Stimulated activated CD8-positive, alpha-beta memory T cell treated with anti-CD3 and anti-CD28 coated beads, Interleukin-15, amount 100 ng/mL, for 24 hours (primary cell): ENCODE data around the gene TBX21.
"Not testable (repeated sequence)": the region's sequence is repeated elsewhere in the genome, so short reads cannot be mapped to it uniquely, and the experiment has no call there.

Experiments
- DNase-seq: peaks from one replicate; pipeline ENCODE4 v3.0.0-alpha.2; 2020; ENCODE audit warnings: low read depth

Gene TBX21

DNA sequence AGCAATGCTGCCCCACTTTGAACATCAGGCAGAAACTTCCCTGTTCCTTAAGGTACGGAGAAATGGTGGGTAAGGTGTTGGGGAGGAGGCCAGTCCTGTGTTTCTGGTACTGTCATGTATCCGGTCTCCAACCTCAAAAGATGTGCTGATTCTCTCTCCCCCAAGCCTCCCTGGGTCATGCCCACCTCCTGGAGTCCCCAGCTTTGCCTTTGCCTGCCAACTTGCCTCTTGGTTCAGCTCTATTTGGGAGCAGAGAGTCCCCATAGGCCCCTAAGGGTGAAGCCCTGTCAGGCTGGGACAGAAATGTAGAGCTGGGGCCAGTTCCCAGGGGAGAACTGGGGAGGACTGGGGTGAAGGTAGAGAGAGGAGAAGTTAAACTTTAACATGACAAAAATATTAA lies 1.6 kb upstream of the TBX21 start:
- no peak for DNase-seq

DNA sequence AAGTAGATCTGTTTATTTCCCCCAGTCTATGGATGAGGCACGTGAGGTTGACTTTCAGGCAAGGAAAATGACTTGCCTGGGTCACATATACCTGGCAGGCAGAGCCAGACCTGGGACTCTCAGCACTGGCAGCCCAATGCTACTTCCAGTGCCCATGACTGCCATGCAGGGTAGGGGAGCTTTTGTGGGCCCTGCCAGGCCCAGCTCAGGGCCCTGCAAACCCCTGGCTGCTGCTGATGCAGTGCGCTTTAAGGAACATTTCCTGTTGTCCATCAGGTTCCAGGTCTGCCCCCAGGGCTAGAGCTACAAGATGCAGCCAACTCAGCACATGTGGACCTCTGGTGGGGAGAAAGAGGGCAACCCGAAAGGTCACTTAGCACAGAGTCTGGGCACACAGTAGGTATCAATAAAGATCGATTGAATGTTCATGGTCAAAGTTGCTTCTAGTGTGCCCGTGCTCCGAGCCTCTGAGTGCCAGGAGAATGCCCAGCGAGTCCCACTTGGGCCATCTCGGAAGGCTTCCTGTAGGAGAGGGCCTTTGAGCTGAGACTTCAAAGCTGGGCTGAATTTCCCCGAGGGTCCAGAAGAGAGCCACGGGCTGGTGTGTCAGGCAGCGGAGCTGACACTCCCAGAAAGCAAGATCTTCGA lies 513 bp upstream of the TBX21 start:
- no peak for DNase-seq

DNA sequence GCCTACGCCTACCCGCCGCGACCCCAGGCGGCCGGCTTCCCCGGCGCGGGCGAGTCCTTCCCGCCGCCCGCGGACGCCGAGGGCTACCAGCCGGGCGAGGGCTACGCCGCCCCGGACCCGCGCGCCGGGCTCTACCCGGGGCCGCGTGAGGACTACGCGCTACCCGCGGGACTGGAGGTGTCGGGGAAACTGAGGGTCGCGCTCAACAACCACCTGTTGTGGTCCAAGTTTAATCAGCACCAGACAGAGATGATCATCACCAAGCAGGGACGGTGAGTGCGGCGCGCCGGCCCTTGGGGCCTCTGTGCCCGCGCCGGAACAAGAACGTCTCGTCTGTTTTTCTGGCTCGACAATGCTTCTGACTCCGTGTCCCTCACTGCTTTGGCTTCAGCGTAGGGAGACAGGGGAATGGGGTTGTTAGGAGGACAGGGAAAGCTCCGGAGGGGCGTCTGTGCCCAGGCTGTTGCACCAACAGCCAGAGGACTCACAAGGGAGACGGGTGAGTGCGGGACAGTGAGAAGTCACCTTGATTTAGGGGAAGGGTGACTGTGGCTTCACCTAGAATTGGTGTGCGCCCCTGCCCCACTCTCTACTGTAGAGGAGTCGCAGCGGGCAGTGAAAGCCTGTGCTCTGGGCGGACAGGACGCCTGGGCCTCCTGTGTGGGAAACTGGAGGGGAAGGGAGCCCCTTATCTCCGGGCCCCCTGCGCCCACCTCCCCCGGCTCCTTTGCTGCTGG lies 806 bp downstream of the TBX21 start:
- DNase-seq: no peak

DNA sequence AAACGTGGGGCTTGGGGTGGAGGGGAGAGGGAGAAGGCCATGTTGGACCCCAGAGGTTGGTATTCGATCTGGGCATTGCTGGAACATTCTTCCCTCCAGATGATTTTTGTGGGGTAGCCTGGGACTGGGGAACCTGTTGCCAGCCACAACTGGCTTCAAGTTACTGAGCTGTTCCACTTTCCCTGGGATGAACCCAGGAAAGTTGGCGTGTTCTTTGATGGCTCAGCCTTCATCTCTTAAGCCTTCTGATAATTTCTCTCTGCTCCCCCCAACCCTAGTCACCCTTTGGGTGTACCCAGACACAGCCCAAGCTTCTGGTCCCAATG lies 2.1 kb downstream of the TBX21 start:
- DNase-seq: no peak

DNA sequence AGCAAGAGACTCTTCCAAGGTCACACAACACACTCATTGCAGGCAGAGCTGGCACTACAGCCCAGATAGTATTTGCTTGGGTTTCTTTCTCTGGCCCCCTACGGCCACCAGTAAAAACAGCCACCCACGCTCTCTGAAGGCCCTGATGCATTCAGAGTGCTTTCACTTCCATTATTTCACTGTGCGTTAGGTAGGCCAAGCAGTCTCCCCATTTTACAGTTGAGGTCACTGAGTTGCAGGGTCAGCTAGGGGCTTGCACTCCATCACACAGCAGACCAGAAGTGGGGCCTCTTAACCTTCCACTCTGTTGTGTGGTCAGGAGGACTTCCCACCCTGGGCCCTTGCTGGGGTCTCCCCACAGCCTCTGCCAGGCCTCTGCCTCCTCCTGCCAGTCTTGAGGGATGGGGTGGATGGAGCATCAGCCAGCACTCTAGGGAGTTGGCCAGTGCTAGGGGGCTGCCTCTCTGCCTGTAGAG lies 2.5 kb downstream of the TBX21 start:
- DNase-seq: no peak

DNA sequence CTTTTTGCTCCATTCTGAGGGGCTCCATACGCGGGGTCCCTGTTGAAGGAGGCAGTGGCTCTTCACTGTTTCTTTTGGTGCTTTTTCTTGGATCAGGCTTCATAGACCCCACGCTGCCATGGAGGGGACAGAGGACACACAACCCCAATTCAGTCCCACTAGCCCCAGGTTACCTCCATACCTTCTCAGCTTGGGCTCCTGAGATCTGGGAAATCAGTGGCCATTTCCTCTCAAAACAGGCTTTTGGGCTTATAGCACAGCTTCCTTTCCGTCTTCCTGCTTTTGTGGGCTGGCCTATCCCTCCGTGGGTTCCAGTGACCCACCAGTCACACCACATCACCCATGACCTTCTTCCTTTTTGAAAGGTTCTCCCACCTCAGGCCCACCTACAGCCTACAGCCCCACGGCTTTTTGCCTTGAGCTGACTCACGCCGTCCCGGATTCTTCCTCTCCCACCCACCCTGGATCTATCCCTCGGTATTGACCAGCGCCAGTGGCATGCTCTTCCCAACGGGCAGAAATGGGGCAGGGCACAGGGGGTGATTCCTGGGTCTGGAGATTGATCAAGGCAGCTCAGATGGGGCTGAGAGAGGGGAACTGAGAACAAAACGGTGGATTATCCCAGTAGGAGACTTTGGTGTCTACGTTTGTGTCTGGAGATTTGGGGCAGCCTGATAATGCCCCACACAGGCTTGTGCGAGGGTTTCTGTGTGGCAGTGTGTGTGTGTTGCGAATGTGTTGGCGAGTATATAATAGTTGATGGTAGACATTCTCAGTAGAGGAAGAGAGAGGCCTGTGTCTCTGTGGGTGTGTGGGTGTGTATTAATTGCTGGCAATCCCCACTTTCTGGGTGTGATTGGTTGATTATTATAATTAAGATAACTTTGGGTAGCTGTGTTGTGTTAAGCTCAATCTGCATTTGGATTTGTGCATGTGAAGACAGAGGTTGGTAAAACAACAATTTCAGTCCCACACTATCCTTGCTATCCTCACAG lies 3.8 kb downstream of the TBX21 start:
- no peak for DNase-seq

DNA sequence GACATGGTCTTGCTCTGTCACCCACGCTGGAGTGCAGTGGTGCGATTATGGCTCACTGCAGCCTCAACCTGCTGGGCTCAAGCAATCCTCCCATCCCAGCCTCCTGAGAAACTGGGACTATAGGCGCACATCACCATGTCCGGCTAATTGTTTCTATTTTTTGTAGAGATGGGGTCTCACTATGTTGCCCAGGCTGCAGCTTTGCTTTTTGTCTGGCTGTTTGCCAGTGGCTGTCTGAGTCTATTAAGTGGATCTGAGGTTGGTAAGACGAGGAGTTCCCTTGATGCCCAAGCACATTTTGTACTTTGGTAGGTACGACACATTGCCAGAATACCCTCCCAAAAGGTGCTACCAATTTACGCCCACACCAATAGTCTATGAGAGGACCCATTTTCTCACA lies 5.1 kb downstream of the TBX21 start:
- DNase-seq: no peak

DNA sequence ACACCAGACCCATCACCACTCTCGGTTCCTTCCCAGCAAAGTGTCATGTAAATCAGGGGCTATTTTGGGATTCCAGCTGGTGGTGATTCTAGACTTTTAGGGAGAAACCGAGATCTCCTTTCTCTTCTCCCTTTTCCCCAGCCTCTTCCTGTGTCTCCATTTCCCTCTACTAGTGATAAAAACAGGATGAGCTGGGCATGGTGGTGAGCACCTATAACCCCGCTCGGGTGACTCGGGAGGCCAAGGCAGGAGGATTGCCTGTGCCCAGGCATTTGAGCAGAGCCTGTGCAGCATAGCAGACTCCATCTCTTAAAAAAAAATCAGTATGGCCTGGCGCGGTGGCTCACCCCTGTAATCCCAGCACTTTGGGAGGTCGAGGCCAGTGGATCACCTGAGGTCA lies 6.1 kb downstream of the TBX21 start:
- no peak for DNase-seq

DNA sequence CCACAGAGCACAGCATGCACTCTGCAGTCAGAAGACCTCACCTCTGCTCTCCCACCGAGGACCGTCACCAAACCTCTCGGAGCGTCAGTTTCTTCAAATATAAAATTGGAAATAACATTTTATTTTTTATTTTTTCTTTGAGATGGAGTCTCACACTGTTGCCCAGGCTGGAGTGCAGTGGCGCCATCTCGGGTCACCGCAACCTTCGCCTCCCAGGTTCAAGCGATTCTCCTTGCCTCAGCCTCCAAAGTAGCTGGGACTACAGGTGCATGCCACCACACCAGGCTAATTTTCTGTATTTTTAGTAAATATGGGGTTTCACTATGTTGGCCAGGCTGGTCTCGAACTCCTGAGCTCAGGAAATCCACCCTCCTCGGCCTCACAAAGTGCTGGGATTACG lies 6.9 kb downstream of the TBX21 start:
- not testable (repeated sequence) for DNase-seq

DNA sequence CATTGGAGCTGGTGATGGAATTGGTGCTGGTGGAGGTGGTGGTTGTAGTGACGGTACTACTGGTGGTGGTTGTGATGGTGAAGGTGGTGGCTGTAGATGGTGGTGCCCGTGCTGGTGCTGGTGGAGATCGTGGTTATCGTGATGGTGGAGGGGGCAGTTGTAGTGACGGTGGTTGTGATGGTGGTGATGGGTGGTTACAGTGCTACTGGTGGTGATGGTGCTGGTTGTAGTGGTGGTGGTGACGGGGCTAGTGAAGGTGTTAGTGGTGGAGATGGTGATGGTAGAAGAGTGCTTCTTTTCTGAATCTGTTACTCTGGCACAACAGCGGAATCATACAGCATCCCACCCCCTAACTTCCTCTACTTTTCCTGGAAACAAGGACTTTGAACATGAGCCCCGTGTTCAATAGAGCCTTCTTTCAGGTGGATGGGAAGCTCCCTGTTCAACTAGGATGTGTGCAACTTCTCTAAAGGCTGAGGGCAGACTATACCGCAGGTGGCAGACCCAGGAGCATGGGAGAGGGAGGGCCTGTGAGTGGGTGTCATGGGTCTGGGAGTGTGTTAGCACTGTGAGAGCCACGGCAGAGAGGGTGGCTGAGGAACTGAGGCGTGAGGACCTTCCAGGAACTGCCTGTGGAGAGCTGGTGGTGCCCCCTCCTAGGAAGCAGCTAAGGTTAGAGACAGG lies 8.2 kb downstream of the TBX21 start:
- DNase-seq: no peak

DNA sequence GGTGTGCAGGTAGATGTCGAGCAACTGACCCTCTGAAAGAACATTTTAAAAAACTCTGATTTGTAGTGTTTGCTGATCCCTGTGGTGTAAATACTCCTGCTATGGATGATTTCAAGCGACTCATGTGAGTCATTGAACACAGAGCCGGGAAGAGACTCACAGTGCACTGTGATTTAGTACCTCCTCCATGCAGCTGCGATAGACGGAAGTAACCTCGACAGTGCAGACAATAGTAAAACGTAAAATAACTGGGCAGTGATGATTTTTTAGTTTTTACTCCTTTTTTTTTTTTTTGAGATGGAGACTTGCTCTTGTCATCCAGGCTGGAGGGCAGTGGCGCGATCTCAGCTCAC lies 8.7 kb downstream of the TBX21 start:
- no peak for DNase-seq

DNA sequence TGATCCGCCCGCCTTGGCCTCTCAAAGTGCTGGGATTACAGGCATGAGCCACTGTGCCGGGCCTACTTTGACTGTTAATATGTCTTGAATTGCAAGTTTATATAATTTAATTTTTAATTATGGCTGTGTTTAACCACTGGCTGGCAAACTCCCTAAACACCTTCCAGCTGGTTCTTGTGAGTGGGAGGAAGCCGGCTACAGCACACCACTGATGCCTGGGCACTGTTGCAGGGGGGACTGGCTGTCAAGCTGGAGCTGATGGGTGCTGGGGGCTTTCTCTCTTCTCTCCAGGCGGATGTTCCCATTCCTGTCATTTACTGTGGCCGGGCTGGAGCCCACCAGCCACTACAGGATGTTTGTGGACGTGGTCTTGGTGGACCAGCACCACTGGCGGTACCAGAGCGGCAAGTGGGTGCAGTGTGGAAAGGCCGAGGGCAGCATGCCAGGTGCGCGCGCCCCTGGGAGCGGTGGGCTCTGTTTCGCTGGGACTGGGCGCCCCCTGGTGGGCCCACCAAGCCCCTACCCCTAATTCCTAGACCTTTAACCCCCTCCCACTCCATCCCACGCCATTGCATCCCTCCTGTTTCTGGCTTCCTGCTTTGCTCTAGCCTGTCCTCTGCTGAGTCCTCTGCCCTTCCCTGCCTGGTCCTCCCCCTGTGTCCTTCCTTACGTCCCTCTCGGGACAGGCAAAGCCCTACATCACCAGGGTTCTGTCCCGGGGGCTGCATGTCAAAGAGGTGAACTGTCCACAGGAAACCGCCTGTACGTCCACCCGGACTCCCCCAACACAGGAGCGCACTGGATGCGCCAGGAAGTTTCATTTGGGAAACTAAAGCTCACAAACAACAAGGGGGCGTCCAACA lies 9.5 kb downstream of the TBX21 start:
- DNase-seq: no peak

DNA sequence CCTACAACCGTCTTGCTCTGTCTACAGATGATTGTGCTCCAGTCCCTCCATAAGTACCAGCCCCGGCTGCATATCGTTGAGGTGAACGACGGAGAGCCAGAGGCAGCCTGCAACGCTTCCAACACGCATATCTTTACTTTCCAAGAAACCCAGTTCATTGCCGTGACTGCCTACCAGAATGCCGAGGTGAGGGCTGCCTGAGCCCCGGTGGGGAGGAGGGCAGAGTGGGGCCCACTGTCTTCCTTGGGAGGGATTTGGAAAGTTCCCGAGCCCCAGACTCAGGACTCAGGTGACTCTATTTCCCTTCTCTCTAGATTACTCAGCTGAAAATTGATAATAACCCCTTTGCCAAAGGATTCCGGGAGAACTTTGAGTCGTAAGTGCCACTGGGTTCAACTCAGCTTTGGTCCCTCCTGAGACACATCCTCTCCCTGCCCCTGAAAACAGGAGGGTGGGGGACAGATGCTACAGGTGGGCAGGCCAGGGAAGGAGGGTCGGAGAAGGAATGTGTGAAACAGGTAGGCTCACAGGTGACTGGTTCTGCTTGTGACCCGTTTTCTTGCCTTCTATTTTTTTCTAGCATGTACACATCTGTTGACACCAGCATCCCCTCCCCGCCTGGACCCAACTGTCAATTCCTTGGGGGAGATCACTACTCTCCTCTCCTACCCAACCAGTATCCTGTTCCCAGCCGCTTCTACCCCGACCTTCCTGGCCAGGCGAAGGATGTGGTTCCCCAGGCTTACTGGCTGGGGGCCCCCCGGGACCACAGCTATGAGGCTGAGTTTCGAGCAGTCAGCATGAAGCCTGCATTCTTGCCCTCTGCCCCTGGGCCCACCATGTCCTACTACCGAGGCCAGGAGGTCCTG lies 11.4 kb downstream of the TBX21 start:
- no peak for DNase-seq

DNA sequence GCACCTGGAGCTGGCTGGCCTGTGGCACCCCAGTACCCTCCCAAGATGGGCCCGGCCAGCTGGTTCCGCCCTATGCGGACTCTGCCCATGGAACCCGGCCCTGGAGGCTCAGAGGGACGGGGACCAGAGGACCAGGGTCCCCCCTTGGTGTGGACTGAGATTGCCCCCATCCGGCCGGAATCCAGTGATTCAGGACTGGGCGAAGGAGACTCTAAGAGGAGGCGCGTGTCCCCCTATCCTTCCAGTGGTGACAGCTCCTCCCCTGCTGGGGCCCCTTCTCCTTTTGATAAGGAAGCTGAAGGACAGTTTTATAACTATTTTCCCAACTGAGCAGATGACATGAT lies 12.0 kb downstream of the TBX21 start:
- DNase-seq: no peak

DNA sequence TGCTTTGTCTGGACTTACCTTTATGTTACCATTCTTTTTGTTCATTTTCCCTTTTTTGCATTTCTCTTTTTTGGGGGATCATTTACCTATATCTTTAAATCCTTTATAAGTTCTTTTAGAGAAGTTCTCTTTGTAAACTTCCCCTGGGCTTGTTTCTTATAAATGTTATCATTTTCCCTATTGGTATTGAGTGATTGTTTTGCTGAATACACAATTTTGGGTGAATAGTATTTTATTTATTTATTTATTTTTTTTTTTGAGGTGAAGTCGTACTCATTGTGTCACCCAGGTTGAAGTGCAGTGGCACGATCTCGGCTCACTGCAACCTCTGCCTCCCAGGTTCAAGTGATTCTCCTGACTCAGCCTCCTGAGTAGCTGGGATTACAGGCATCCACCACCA lies 18.4 kb downstream of the TBX21 start:
- DNase-seq: no peak

DNA sequence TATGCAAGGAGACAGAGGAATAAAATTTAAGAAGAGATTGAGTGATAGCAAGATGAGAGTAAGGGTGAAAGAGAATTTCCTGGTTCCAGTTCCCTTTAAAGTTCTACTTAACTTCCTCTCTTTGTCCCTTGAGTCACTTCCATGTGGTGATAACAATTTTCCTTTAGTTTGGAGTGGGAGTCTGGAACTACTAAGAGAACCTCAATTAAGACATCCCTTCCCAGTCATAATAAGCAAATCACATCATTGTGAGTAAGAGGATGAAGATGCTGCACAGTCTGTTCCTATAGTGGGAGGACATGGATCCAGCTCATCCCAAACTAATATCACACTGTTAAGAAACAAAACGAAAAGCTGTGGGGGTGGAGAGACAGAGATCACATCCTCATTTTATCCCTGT lies 24.4 kb downstream of the TBX21 start:
- DNase-seq: no peak

DNA sequence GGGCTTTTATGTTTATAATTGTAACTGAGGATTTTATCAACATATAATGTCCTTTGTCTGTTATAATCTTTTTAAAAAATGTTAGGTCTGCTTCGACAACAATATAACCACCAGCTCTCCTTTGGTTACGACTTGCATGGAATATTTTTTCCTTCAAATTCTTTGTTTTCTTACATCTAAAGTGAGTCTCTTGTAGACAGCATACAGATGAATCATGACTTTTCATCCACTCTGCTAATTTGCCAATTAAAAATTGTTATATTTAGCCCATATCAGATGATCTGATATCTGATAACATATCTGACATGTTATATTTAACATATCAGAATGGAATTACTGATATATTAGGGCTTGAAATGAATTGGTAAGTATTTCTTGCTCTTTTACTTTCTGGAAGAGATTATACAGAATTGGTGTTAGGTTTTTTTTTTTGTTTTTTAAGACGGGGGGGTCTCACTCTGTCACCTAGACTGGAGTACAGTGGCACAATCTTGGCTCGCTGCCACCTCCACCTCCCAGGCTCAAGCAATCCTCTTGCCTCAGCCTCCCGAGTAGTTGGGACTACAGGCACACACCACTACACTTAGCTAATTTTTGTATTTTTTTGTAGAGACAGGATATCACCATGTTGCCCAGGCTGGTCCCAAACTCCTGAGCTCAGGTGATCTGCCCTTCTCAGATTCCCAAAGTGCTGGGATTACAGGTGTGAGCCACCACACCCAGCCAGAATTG lies 27.5 kb downstream of the TBX21 start:
- DNase-seq: no peak

DNA sequence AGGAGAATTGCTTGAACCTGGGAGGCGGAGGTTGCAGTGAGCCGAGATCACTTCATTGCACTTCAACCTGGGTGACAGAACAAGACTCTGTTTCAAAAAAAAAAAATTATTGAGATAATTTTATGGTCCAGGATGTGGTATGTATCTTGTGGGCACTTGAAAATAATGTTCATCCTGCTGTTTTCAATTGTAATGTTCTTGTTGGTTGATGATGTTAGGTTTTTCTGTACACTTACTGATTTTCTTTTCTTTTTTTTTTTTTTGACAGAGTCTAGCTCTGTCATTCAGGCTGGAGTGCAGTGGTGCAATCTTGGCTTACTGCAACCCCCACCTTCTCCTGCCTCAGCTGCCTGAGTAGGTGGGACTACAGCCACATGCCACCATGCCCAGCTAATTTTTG lies 29.7 kb downstream of the TBX21 start:
- no peak for DNase-seq

DNA sequence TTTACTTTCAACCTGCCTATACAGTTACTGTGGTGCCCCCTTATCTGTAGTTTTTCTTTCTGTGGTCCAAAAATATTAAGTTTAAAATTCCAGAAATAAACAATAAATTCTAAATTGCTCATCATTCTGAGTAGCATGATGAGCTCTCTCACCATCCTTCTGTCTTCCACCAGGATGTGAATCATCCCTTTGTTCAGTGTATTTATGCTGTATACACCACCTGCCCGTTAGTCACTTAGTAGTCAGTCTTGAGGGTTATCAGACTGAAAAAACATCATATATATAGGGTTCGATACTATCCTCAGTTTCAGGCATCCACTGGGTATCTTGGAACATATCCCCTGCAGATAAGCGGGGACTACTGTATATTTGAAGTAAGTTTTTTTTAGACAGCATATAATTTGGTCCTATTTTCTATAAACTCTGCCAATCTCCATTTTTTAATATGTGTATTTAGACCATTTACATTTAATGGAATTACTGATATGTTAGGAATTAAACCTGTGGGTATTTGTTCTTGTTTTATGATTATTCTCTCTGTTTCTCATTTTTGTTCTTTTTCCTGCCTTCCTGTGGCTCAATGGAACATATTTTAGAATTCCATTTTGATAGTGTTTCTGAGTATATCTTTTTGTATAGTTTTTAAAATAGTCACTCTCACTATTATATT lies 31.0 kb downstream of the TBX21 start:
- no peak for DNase-seq
